Left lung (tissue), 10 donors: ENCODE data around the gene TFDP2. TPM values are rescaled to one million over a fixed set of nuclear protein-coding genes. Genes with fewer than 3 reads are reported as not detected.

Source experiments
- ATAC-seq: fragments of 200-7000 bp; cut with Tn5 transposase; one replicate; pipeline ENCODE4 v1.9.1; 2020; ENCODE audit warnings: moderate library complexity
- DNase-seq, 4 donors: peaks; one replicate each; pipeline ENCODE4 v3.0.0-alpha.2; 2013 to 2020
- H3K27ac ChIP-seq, 2 donors: fragments of 200-600 bp; sonication (generic) in 1 of 2; one replicate each; pipeline versions ENCODE4 v1.5.0 to v1.8.0; 2020 to 2021
- H3K27me3 ChIP-seq, 2 donors: fragments of 200-600 bp; sonication (generic) in 1 of 2; one replicate each; pipeline versions ENCODE4 v1.5.0 to v1.8.0; 2020 to 2021
- H3K36me3 ChIP-seq, 2 donors: fragments of 200-600 bp; sonication (generic) in 1 of 2; one replicate each; pipeline versions ENCODE4 v1.5.0 to v1.8.0; 2020 to 2021
- H3K4me1 ChIP-seq, 2 donors: fragments of 200-600 bp; one replicate each; pipeline ENCODE4 v1.8.0; 2021
- H3K4me3 ChIP-seq, 2 donors: fragments of 200-600 bp; sonication (generic) in 1 of 2; one replicate each; pipeline versions ENCODE4 v1.5.0 to v1.8.0; 2020 to 2021; ENCODE audit warnings: mild to moderate bottlenecking in 1 of 2
- H3K9me3 ChIP-seq, 2 donors: fragments of 200-600 bp; sonication (generic) in 1 of 2; one replicate each; pipeline versions ENCODE4 v1.5.0 to v1.8.0; 2020 to 2021
- CTCF ChIP-seq, 2 donors: fragments of 200-600 bp; sonication (generic) in 1 of 2; IDR thresholded peaks; one replicate each; pipeline versions ENCODE4 v1.5.0 to v1.8.0; 2021; ENCODE audit warnings: antibody characterized with exemption in 2 of 2
- intact Hi-C, 2 donors: fragments of 100-400 bp; cut with DNase I; formaldehyde crosslinking; loops; one replicate each; pipeline versions ENCODE4 v1.11.2 to v1.14.2; 2022
- polyA plus RNA-seq, 6 donors: library from polyadenylated mRNA; unstranded; fragments of 120-200 nt; gene quantifications; one replicate each; pipeline ENCODE4 v1.2.1, GENCODE V29; 2013; ENCODE audit not compliant: insufficient read length in 6 of 6
- total RNA-seq, 2 donors: library from RNA; stranded (reverse); fragmentation: NEBNext Ultra II Directional; extraction: Animal tissue kit (Norgen Biotek cat#: 25700); gene quantifications; one replicate each; pipeline ENCODE4 v1.2.1, GENCODE V29; 2021
- donor health status: DM: no; HTN: yes; CAD: no.
- donor health status: DM: no; HTN: no; CAD: no.

Gene TFDP2
- total and polyA plus RNA-seq, 8 donors = 21.2 to 73.0 (median 53.6) TPM

GRCh38 chr3:141900343-141900742, 249.0 kb downstream of the TFDP2 start:
- H3K9me3 ChIP-seq = peaks cover 0 to 11% of the 10 kb centered on the region in 2 donors
- DNase-seq (no peak), ATAC-seq (no peak)
- no peak overlapping the region for H3K27ac ChIP-seq
- no peak overlapping the region for H3K4me3 ChIP-seq
- TF ChIP-seq CTCF (IDR thresholded peaks at IDR 0.05) = no peak
- H3K36me3 ChIP-seq = peaks cover 0 to 33% of the 10 kb centered on the region in 2 donors
- intact Hi-C loops = no loop called here
- no peaks in the 10 kb centered on the region for H3K4me1 ChIP-seq
- no peaks in the 10 kb centered on the region for H3K27me3 ChIP-seq

- no peak overlapping the region for H3K27ac ChIP-seq
- H3K36me3 ChIP-seq = peaks cover 0 to 19% of the 10 kb centered on the region in 2 donors
- TF ChIP-seq CTCF (IDR thresholded peaks at IDR 0.05) = no peak
- no peaks in the 10 kb centered on the region for H3K27me3 ChIP-seq
- H3K4me3 ChIP-seq = no peak overlapping the region
- H3K9me3 ChIP-seq = peaks cover 0 to 11% of the 10 kb centered on the region in 2 donors
- intact Hi-C loops = no loop called here
- DNase-seq (no peak), ATAC-seq (no peak)
- peaks cover 0 to 6% of the 10 kb centered on the region in 2 donors for H3K4me1 ChIP-seq
Observed at GRCh38 chr3:141898908-141899307, 250.4 kb downstream of the TFDP2 start.

GRCh38 chr3:141895731-141896130, 253.6 kb downstream of the TFDP2 start:
- DNase-seq (no peak), ATAC-seq (no peak)
- intact Hi-C loops = no loop called here
- Histone ChIP-seq H3K27me3 (no peaks in the 10 kb centered on the region), H3K4me1 (peaks cover 0 to 6% of the 10 kb centered on the region in 2 donors), H3K27ac (no peak overlapping the region), H3K9me3 (peaks cover 0 to 11% of the 10 kb centered on the region in 2 donors), H3K36me3 (peaks cover 0 to 12% of the 10 kb centered on the region in 2 donors), H3K4me3 (no peak overlapping the region)
- TF ChIP-seq CTCF (IDR thresholded peaks at IDR 0.05) = no peak

GRCh38 chr3:141894524-141895176, 254.7 kb downstream of the TFDP2 start:
- peaks cover 0 to 3% of the 10 kb centered on the region in 2 donors for H3K9me3 ChIP-seq
- no peak overlapping the region for H3K27ac ChIP-seq
- TF ChIP-seq CTCF (IDR thresholded peaks at IDR 0.05) = no peak
- H3K4me3 ChIP-seq = no peak overlapping the region
- peaks cover 0 to 4% of the 10 kb centered on the region in 2 donors for H3K36me3 ChIP-seq
- no peaks in the 10 kb centered on the region for H3K27me3 ChIP-seq
- ATAC-seq (peak; percentile 56), DNase-seq (peak in 2 of 4 donors; percentile 42 to 58)
- H3K4me1 ChIP-seq = peaks cover 0 to 6% of the 10 kb centered on the region in 2 donors
- intact Hi-C loops = no loop called here

Other genes starting within 250 kb of the TFDP2 start
- gene GK5, start 76.0 kb upstream of the TFDP2 start, total RNA-seq = 10 to 100 TPM; 15.7 to 20.8 TPM
- 10 to 100 TPM; 13.2 to 20.3 (median 17.9) TPM for gene GK5, start 76.0 kb upstream of the TFDP2 start, polyA plus RNA-seq